CD4-positive, alpha-beta T cell (primary cell): ENCODE measurements around the gene TEX101. TPM values are rescaled to one million over a fixed set of nuclear protein-coding genes. Genes with fewer than 3 reads are reported as not detected.
A peak's percentile ranks its signal among the peaks of the same experiment; 100 is the strongest.

Experiments
- ATAC-seq: fragments of 200-7000 bp; cut with Tn5 transposase; one replicate; pipeline ENCODE4 v1.10.0; 2022; ENCODE audit warnings: mild to moderate bottlenecking; ENCODE audit not compliant: poor library complexity
- CTCF ChIA-PET: fragments of 350-600 bp; sonication (Branson Sonifier 250); formaldehyde crosslinking; loops from one replicate; lab custom pipeline; 2021; ENCODE audit warnings: antibody characterized with exemption, inconsistent platforms; lab: Charles Lee
- POLR2A ChIA-PET: fragments of 350-600 bp; sonication (Branson Sonifier 250); formaldehyde crosslinking; loops from one replicate; lab custom pipeline; 2021; ENCODE audit warnings: antibody characterized with exemption, inconsistent platforms; lab: Charles Lee
- DNase-seq, 14 experiments: peaks; one replicate each; pipeline ENCODE4 v3.0.0-alpha.2; 2013 to 2020; ENCODE audit warnings: mixed read lengths in 2 of 14
- H3K27ac ChIP-seq, 2 donors: one replicate each; pipeline versions ENCODE4 v1.5.1 to v1.7.0; 2013; ENCODE audit warnings: low read length in 2 of 2, low read depth in 1 of 2, mild to moderate bottlenecking in 1 of 2
- H3K27me3 ChIP-seq, 2 experiments: 1 replicate in 1 of 2; 2 replicates in 1 of 2; pipeline versions ENCODE4 v1.6.1 to v1.7.0; 2013; ENCODE audit warnings: low read length in 2 of 2, control low read depth in 1 of 2, mild to moderate bottlenecking in 1 of 2, moderate library complexity in 1 of 2; ENCODE audit not compliant: insufficient read depth in 2 of 2, control insufficient read depth in 1 of 2
- H3K36me3 ChIP-seq: one replicate; pipeline ENCODE4 v1.6.1; 2013; ENCODE audit warnings: low read length, control low read depth; ENCODE audit not compliant: insufficient read depth
- H3K4me1 ChIP-seq: one replicate; pipeline ENCODE4 v1.6.1; 2013; ENCODE audit warnings: low read length, control low read depth; ENCODE audit not compliant: insufficient read depth
- H3K4me3 ChIP-seq: one replicate; pipeline ENCODE4 v1.5.1; 2013; ENCODE audit warnings: mild to moderate bottlenecking, low read length, moderate library complexity
- H3K9me3 ChIP-seq, 2 experiments: 1 replicate in 1 of 2; 2 replicates in 1 of 2; pipeline versions ENCODE4 v1.6.1 to v1.7.0; 2013; ENCODE audit warnings: low read length in 2 of 2, mild to moderate bottlenecking in 2 of 2, control low read depth in 1 of 2, moderate library complexity in 1 of 2; ENCODE audit not compliant: control insufficient read depth in 1 of 2, insufficient read depth in 1 of 2
- H3K27ac Mint-ChIP-seq: one replicate; pipeline ENCODE4 v1.8.0; 2020; ENCODE audit warnings: mixed read lengths
- H3K27me3 Mint-ChIP-seq: one replicate; pipeline ENCODE4 v1.8.0; 2021; ENCODE audit warnings: mixed read lengths
- H3K36me3 Mint-ChIP-seq: one replicate; pipeline ENCODE4 v1.8.0; 2021; ENCODE audit warnings: low read depth, mixed read lengths
- H3K4me1 Mint-ChIP-seq: one replicate; pipeline ENCODE4 v1.8.0; 2021; ENCODE audit warnings: low read depth, mixed read lengths
- H3K4me3 Mint-ChIP-seq: one replicate; pipeline ENCODE4 v1.8.0; 2020; ENCODE audit warnings: mild to moderate bottlenecking, mixed read lengths
- H3K9me3 Mint-ChIP-seq: one replicate; pipeline ENCODE4 v1.8.0; 2020; ENCODE audit warnings: mixed read lengths
- intact Hi-C, 2 experiments: fragments of 100-400 bp; cut with DNase I in 1 of 2; cut with micrococcal nuclease in 1 of 2; formaldehyde crosslinking; loops; one replicate each; pipeline versions ENCODE4 v1.15.1 to v1.9.0; 2023 to 2025; cut with DNase I, micrococcal nuclease
- total RNA-seq, 174 experiments: library from RNA in 2 of 174; stranded (reverse) in 2 of 174; gene quantifications; one replicate each; pipeline ENCODE4 v1.2.3 and lab custom pipeline; 2021 to 2026
- TF ChIP-seq, protein P1 (sequence below): fragments of 200-600 bp; IDR thresholded peaks from one replicate; pipeline ENCODE4 v1.8.0; 2022; ENCODE audit warnings: antibody characterized with exemption, mild to moderate bottlenecking

Gene TEX101
- total RNA-seq, 2 experiments from 2014 or later: not detected

DNA sequence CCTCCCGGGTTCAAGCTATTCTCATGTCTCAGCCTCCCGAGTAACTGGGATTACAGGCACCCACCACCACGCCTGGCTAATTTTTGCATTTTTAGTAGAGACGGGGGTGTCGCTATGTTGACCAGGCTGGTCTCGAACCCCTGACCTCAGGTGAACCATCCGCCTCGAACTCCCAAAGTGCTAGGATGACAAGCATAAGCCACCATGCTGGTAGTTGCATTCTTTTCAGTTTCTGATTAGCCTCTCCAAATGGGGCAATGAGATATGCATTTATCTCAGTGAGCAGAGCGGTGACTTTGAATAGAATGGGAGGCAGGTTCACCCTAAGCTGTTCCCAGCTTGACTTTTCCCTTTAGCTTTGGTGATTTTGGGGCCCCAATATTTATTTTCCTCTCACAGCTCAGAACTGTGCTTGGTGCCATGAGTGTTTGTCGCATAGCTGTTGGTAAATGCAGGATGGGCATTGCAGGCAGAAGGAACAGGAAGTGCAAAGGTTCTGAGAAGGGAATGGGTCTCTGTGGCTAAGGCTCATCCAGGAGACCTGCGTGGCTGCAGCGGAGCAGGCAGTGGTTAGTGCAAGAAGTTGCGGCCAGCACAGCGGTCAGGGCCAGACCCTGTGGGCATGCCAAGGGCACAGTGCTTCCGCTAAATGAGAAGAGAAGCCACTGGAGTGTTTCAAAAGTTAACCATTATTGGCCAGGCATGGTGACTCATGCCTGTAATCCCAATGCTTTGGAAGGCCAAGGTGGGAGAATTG, 30.0 kb downstream of the TEX101 start:
- ChIA-PET CTCF (interaction anchor here (0.6 to 5.1 kb wide), 4 partner anchors 71 to 150 kb away, joined by 3 to 96 read pairs (median 6); no protein-coding TSS in a partner anchor), POLR2A (interaction anchor here (1.6 kb wide), 1 partner anchor 19 kb away, joined by 7 read pairs; no protein-coding TSS in a partner anchor)
- peaks cover 41% of the 10 kb centered on the region for H3K4me1 Mint-ChIP-seq
- Histone ChIP-seq H3K9me3 (no peaks in the 10 kb centered on the region), H3K4me3 (no peak overlapping the region), H3K27ac (no peak overlapping the region), H3K36me3 (no peaks in the 10 kb centered on the region), H3K4me1 (peaks cover 27% of the 10 kb centered on the region), H3K27me3 (no peaks in the 10 kb centered on the region)
- DNase-seq (no peak), ATAC-seq (no peak)
- no peaks in the 10 kb centered on the region for H3K9me3 Mint-ChIP-seq
- intact Hi-C loops: loop anchor here in 1 of 2 experiments (5.0 kb wide), 1 partner anchor 58 kb away; the partner anchor contains the start of gene PHLDB3
- TF ChIP-seq, protein P1, sequence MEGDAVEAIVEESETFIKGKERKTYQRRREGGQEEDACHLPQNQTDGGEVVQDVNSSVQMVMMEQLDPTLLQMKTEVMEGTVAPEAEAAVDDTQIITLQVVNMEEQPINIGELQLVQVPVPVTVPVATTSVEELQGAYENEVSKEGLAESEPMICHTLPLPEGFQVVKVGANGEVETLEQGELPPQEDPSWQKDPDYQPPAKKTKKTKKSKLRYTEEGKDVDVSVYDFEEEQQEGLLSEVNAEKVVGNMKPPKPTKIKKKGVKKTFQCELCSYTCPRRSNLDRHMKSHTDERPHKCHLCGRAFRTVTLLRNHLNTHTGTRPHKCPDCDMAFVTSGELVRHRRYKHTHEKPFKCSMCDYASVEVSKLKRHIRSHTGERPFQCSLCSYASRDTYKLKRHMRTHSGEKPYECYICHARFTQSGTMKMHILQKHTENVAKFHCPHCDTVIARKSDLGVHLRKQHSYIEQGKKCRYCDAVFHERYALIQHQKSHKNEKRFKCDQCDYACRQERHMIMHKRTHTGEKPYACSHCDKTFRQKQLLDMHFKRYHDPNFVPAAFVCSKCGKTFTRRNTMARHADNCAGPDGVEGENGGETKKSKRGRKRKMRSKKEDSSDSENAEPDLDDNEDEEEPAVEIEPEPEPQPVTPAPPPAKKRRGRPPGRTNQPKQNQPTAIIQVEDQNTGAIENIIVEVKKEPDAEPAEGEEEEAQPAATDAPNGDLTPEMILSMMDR: no peak
- H3K4me3 Mint-ChIP-seq: no peak overlapping the region
- no peaks in the 10 kb centered on the region for H3K27me3 Mint-ChIP-seq
- H3K36me3 Mint-ChIP-seq: no peaks in the 10 kb centered on the region
- peak overlapping the region; percentile 74 for H3K27ac Mint-ChIP-seq

DNA sequence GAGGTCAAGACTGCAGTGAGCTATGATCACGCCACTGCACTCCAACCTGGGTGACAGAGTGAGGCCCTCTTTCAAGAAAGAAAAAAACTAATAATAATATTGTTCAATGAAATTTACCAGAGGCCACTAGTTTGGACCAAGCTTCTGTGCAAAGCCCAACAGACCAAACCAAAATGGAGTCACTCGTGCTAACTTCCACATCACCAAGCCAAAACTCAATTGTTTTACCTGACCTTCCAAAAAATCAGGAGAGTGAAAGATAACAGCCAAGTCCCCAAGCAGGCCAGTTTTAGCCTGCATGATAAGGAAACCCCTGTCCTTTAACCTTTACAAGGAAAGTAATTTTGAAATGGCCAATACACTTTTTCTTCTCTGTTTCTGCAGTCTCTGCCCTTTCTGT, 30.7 kb downstream of the TEX101 start:
- H3K27me3 Mint-ChIP-seq: no peaks in the 10 kb centered on the region
- POLR2A ChIA-PET: interaction anchor here (1.6 to 2.7 kb wide), 2 partner anchors 18 to 73 kb away, joined by 7 to 67 read pairs; no protein-coding TSS in a partner anchor
- no peaks in the 10 kb centered on the region for H3K36me3 Mint-ChIP-seq
- Histone ChIP-seq H3K27me3 (no peaks in the 10 kb centered on the region), H3K4me1 (peaks cover 20% of the 10 kb centered on the region), H3K36me3 (no peaks in the 10 kb centered on the region), H3K9me3 (no peaks in the 10 kb centered on the region), H3K27ac (no peak overlapping the region), H3K4me3 (no peak overlapping the region)
- TF ChIP-seq, protein P1: no peak
- no peaks in the 10 kb centered on the region for H3K9me3 Mint-ChIP-seq
- peaks cover 38% of the 10 kb centered on the region for H3K4me1 Mint-ChIP-seq
- CTCF ChIA-PET: interaction anchor here (0.6 to 5.1 kb wide), 5 partner anchors 13 to 149 kb away, joined by 3 to 96 read pairs (median 9); no protein-coding TSS in a partner anchor
- no peak for DNase-seq
- intact Hi-C loops: loop anchor here in 1 of 2 experiments (5.0 kb wide), 1 partner anchor 57 kb away; the partner anchor contains the start of gene PHLDB3
- H3K4me3 Mint-ChIP-seq: no peak overlapping the region
- no peak for ATAC-seq
- peak overlapping the region; percentile 19 for H3K27ac Mint-ChIP-seq

GRCh38 chr19:43446746-43447489, 32.2 kb downstream of the TEX101 start:
- H3K4me1 ChIP-seq: peaks cover 19% of the 10 kb centered on the region
- no peaks in the 10 kb centered on the region for H3K36me3 ChIP-seq
- H3K4me3 ChIP-seq: no peak overlapping the region
- intact Hi-C loops: loop anchor here (1.0 to 5.0 kb wide), 7 partner anchors 14 to 148 kb away; partner anchors contain the start of gene PHLDB3 (in 2 of the 2)
- TF ChIP-seq, protein P1: peak; percentile 97
- no peaks in the 10 kb centered on the region for H3K9me3 ChIP-seq
- H3K9me3 Mint-ChIP-seq: no peaks in the 10 kb centered on the region
- H3K36me3 Mint-ChIP-seq: no peaks in the 10 kb centered on the region
- CTCF ChIA-PET: interaction anchor here (0.6 to 5.1 kb wide), 24 partner anchors 10 to 216 kb away, joined by 3 to 96 read pairs (median 6); partner anchors contain the start of genes LYPD3, PHLDB3 and ZNF575
- H3K4me1 Mint-ChIP-seq: peaks cover 39% of the 10 kb centered on the region
- no peaks in the 10 kb centered on the region for H3K27me3 Mint-ChIP-seq
- peak overlapping the region; percentile 81 for H3K27ac Mint-ChIP-seq
- no peaks in the 10 kb centered on the region for H3K27me3 ChIP-seq
- DNase-seq: peak; percentile 74 to 91 (median 79)
- H3K4me3 Mint-ChIP-seq: no peak overlapping the region
- peak; percentile 86 for ATAC-seq
- POLR2A ChIA-PET: interaction anchor here (0.5 to 2.7 kb wide), 15 partner anchors 8 to 149 kb away, joined by 3 to 67 read pairs (median 5); partner anchors contain the start of genes IRGQ, PHLDB3 and ZNF576
- H3K27ac ChIP-seq: no peak overlapping the region
